ENCODE measurements around the gene MYRFL.

GRCh38 chr12:69792533-69792932 is 32.5 kb upstream of the MYRFL start:
- TF ChIP-seq POLR2A (IDR thresholded peaks at IDR 0.05; ENCODE audit: low read length), result no peak
- TF ChIP-seq GATA1 (IDR thresholded peaks at IDR 0.05; ENCODE audit: low read depth, low read length), result no peak
